DOHH2 (cell line): ENCODE measurements around the gene SETD1A.

ENCODE experiments used
- H3F3A ChIP-seq: fragments of 200-600 bp; sonication (generic), shearing (Covaris generic); 2 replicates; pipeline ENCODE4 v1.6.0; 2016; ENCODE audit warnings: antibody characterized with exemption, mild to moderate bottlenecking; ENCODE audit not compliant: control insufficient read depth, insufficient read depth
- H3K27ac ChIP-seq: fragments of 200-600 bp; sonication (generic); 2 replicates; pipeline ENCODE4 v1.5.1; 2014; ENCODE audit warnings: low read depth, mild to moderate bottlenecking, low read length, moderate library complexity
- H3K27me3 ChIP-seq: fragments of 200-600 bp; sonication (generic); 2 replicates; pipeline ENCODE4 v1.6.1; 2014; ENCODE audit warnings: mild to moderate bottlenecking, low read length, mixed read lengths; ENCODE audit not compliant: control insufficient read depth
- H3K36me3 ChIP-seq: fragments of 200-600 bp; sonication (generic); 2 replicates; pipeline ENCODE4 v1.6.1; 2014; ENCODE audit warnings: mild to moderate bottlenecking, low read length, moderate library complexity, mixed read lengths; ENCODE audit not compliant: control insufficient read depth
- H3K4me1 ChIP-seq: fragments of 200-600 bp; sonication (generic); 2 replicates; pipeline ENCODE4 v1.6.1; 2014; ENCODE audit warnings: mild to moderate bottlenecking, low read length, mixed read lengths; ENCODE audit not compliant: control insufficient read depth
- H3K4me2 ChIP-seq: fragments of 200-600 bp; sonication (generic); 2 replicates; pipeline ENCODE4 v1.6.0; 2014; ENCODE audit warnings: mild to moderate bottlenecking, low read length, moderate library complexity
- H3K4me3 ChIP-seq: fragments of 200-600 bp; sonication (generic); 2 replicates; pipeline ENCODE4 v1.5.1; 2014; ENCODE audit warnings: mild to moderate bottlenecking, low read length, mixed read lengths
- H3K79me2 ChIP-seq: fragments of 200-600 bp; sonication (generic); 2 replicates; pipeline ENCODE4 v1.6.1; 2014; ENCODE audit warnings: mild to moderate bottlenecking, low read length, mixed read lengths; ENCODE audit not compliant: control insufficient read depth
- H3K9me2 ChIP-seq: fragments of 200-600 bp; sonication (generic); replicated peaks from 2 replicates; pipeline ENCODE4 v1.6.1; 2014; ENCODE audit warnings: mild to moderate bottlenecking, low read length, mixed read lengths; ENCODE audit not compliant: control insufficient read depth
- H3K9me3 ChIP-seq: fragments of 200-600 bp; sonication (generic); 2 replicates; pipeline ENCODE4 v1.6.1; 2014; ENCODE audit warnings: antibody characterized with exemption, low read length, mixed read lengths; ENCODE audit not compliant: control insufficient read depth, insufficient read depth
- H4K20me1 ChIP-seq: fragments of 200-600 bp; sonication (generic); 2 replicates; pipeline ENCODE4 v1.6.0; 2014; ENCODE audit warnings: low read depth, mild to moderate bottlenecking, antibody characterized with exemption, low read length, moderate library complexity; ENCODE audit not compliant: control insufficient read depth, insufficient read depth
- EZH2phosphoT487 ChIP-seq: fragments of 200-600 bp; sonication (generic); IDR thresholded peaks from 2 replicates; pipeline ENCODE4 v1.6.1; 2017; ENCODE audit warnings: borderline replicate concordance, mild to moderate bottlenecking, antibody characterized with exemption, low read length, moderate library complexity, mixed read lengths
- TF ChIP-seq, protein P1 (sequence below): fragments of 200-600 bp; sonication (generic); IDR thresholded peaks from one replicate; pipeline ENCODE4 v1.5.1; 2014; ENCODE audit warnings: antibody characterized with exemption, mild to moderate bottlenecking, low read depth, low read length; ENCODE audit not compliant: poor library complexity, severe bottlenecking

Gene SETD1A

DNA sequence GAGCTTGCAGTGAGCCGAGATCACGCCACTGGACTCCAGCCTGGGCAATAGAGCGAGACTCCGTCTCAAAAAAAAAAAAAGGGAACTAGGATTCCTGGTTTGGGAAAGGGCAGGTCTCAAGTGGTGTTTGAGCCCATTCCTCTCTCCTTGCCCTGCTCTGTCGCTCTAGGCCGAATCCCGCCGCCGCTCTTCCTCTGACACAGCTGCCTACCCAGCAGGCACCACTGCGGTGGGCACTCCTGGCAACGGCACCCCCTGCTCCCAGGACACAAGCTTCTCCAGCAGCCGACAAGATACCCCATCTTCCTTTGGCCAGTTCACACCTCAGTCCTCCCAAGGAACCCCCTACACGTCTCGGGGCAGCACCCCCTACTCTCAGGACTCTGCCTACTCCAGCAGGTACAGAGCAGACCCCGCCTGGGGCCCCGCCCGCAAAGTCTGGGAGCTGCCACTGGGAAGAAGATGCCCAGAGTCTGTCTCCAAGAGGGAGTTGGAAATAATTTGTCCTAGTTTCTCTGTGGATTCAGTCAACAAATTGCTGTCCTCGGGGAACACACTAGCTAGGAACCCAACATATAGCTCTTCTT, 6.5 kb downstream of the SETD1A start:
- Histone ChIP-seq H3K79me2 (peaks cover 25% of the 10 kb centered on the region), H3K27me3 (no peaks in the 10 kb centered on the region), H3K9me2 (no peaks in the 10 kb centered on the region), H3K4me1 (peaks cover 5% of the 10 kb centered on the region), H3K27ac (no peak overlapping the region), H3K9me3 (no peaks in the 10 kb centered on the region), H4K20me1 (peaks cover 3% of the 10 kb centered on the region; the same call in 1 of the 2 replicates), H3K4me3 (no peak overlapping the region), H3K36me3 (peaks cover 82% of the 10 kb centered on the region), H3F3A (no peaks in the 10 kb centered on the region), H3K4me2 (no peak overlapping the region)
- TF ChIP-seq, protein P1, sequence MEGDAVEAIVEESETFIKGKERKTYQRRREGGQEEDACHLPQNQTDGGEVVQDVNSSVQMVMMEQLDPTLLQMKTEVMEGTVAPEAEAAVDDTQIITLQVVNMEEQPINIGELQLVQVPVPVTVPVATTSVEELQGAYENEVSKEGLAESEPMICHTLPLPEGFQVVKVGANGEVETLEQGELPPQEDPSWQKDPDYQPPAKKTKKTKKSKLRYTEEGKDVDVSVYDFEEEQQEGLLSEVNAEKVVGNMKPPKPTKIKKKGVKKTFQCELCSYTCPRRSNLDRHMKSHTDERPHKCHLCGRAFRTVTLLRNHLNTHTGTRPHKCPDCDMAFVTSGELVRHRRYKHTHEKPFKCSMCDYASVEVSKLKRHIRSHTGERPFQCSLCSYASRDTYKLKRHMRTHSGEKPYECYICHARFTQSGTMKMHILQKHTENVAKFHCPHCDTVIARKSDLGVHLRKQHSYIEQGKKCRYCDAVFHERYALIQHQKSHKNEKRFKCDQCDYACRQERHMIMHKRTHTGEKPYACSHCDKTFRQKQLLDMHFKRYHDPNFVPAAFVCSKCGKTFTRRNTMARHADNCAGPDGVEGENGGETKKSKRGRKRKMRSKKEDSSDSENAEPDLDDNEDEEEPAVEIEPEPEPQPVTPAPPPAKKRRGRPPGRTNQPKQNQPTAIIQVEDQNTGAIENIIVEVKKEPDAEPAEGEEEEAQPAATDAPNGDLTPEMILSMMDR, result no peak
- TF ChIP-seq EZH2phosphoT487, result no peak

DNA sequence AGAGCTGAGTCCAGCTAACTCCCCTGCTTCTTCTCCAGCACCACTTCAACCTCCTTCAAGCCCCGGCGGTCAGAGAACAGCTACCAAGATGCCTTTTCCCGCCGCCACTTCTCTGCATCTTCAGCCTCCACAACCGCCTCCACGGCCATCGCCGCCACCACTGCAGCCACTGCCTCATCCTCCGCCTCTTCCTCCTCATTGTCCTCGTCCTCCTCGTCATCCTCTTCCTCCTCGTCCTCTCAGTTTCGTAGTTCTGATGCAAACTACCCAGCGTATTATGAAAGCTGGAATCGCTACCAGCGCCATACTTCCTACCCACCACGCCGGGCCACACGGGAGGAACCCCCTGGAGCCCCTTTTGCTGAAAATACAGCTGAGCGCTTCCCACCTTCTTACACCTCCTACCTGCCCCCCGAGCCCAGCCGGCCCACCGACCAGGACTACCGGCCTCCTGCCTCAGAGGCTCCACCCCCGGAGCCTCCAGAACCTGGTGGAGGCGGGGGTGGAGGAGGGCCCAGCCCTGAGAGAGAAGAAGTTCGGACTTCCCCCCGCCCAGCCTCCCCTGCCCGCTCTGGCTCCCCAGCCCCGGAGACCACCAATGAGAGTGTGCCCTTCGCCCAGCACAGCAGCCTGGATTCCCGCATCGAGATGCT, 7.1 kb downstream of the SETD1A start:
- Histone ChIP-seq H3K27me3 (no peaks in the 10 kb centered on the region), H3K79me2 (peaks cover 18% of the 10 kb centered on the region), H3K4me1 (no peaks in the 10 kb centered on the region), H3K4me3 (no peak overlapping the region), H3K36me3 (peaks cover 82% of the 10 kb centered on the region), H3K9me3 (no peaks in the 10 kb centered on the region), H3K4me2 (no peak overlapping the region), H3K27ac (no peak overlapping the region), H3K9me2 (no peaks in the 10 kb centered on the region), H4K20me1 (peaks cover 3% of the 10 kb centered on the region; the same call in 1 of the 2 replicates), H3F3A (no peaks in the 10 kb centered on the region)
- TF ChIP-seq, protein P1, result no peak
- no peak for TF ChIP-seq EZH2phosphoT487

DNA sequence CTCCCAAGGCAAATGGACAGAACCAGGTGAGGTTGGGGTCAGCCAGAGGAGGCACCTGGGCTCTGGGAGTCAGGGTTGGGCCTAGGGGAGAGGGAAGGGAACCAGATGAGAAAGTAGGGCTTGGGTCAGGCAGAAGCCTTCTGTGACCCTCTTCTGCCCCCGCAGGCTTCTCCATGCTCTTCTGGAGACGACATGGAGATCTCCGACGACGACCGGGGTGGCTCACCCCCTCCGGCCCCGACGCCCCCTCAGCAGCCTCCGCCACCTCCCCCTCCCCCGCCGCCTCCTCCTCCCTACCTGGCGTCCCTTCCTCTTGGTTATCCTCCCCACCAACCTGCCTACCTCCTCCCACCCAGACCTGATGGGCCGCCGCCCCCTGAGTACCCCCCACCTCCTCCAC, 7.9 kb downstream of the SETD1A start:
- no peaks in the 10 kb centered on the region for H3K4me1 ChIP-seq
- H3K4me3 ChIP-seq, result no peak overlapping the region
- no peaks in the 10 kb centered on the region for H3F3A ChIP-seq
- no peaks in the 10 kb centered on the region for H4K20me1 ChIP-seq
- H3K9me3 ChIP-seq, result no peaks in the 10 kb centered on the region
- H3K27ac ChIP-seq, result no peak overlapping the region
- no peaks in the 10 kb centered on the region for H3K27me3 ChIP-seq
- no peaks in the 10 kb centered on the region for H3K9me2 ChIP-seq
- no peak for TF ChIP-seq EZH2phosphoT487
- TF ChIP-seq, protein P1, result no peak
- H3K36me3 ChIP-seq, result peaks cover 78% of the 10 kb centered on the region
- peaks cover 11% of the 10 kb centered on the region for H3K79me2 ChIP-seq
- no peak overlapping the region for H3K4me2 ChIP-seq
